Mesenchymal stem cell (in vitro differentiated cells and primary cell): ENCODE data around the gene LCN1.
A peak's percentile ranks its signal among the peaks of the same experiment; 100 is the strongest.

Experiments
- DNase-seq: peaks from one replicate; pipeline ENCODE4 v3.0.0-alpha.2; 2013
- H2AFZ ChIP-seq: one replicate; pipeline ENCODE4 v1.6.1; 2013; ENCODE audit warnings: low read depth, mild to moderate bottlenecking, control low read depth, inconsistent platforms, low read length, moderate library complexity
- H2AK5ac ChIP-seq: 2 replicates; pipeline ENCODE4 v1.6.1; 2013; ENCODE audit warnings: low read length, moderate library complexity, mild to moderate bottlenecking, inconsistent platforms; ENCODE audit not compliant: severe bottlenecking
- H2BK120ac ChIP-seq: one replicate; pipeline ENCODE4 v1.6.1; 2013; ENCODE audit warnings: low read depth, mild to moderate bottlenecking, inconsistent platforms, low read length, moderate library complexity
- H2BK12ac ChIP-seq, 2 experiments: one replicate each; pipeline ENCODE4 v1.6.1; 2013; ENCODE audit warnings: inconsistent platforms in 2 of 2, low read length in 2 of 2, mild to moderate bottlenecking in 2 of 2, moderate library complexity in 2 of 2, control low read depth in 1 of 2
- H2BK15ac ChIP-seq: one replicate; pipeline ENCODE4 v1.6.1; 2013; ENCODE audit warnings: mild to moderate bottlenecking, low read depth, inconsistent platforms; ENCODE audit not compliant: poor library complexity, severe bottlenecking
- H2BK5ac ChIP-seq: 2 replicates; pipeline ENCODE4 v1.6.1; 2013; ENCODE audit warnings: low read depth, mild to moderate bottlenecking, low read length, control low read depth, inconsistent platforms; ENCODE audit not compliant: poor library complexity, severe bottlenecking
- H3K14ac ChIP-seq, 2 experiments: one replicate each; pipeline ENCODE4 v1.6.1; 2013; ENCODE audit warnings: inconsistent platforms in 2 of 2, low read length in 2 of 2, control low read depth in 1 of 2, mild to moderate bottlenecking in 1 of 2, moderate library complexity in 1 of 2
- H3K18ac ChIP-seq, 2 experiments: one replicate each; pipeline ENCODE4 v1.6.1; 2013; ENCODE audit warnings: inconsistent platforms in 2 of 2, low read length in 2 of 2, control low read depth in 1 of 2, low read depth in 1 of 2, mild to moderate bottlenecking in 1 of 2
- H3K23ac ChIP-seq, 2 experiments: one replicate each; pipeline ENCODE4 v1.6.1; 2013; ENCODE audit warnings: inconsistent platforms in 2 of 2, low read length in 2 of 2, mild to moderate bottlenecking in 2 of 2, moderate library complexity in 2 of 2, control low read depth in 1 of 2
- H3K27ac ChIP-seq: 2 replicates; pipeline ENCODE4 v1.5.1; 2013; ENCODE audit warnings: mild to moderate bottlenecking, moderate library complexity, low read length, control low read depth, inconsistent platforms; ENCODE audit not compliant: poor library complexity, severe bottlenecking
- H3K27me3 ChIP-seq, 2 experiments: 2 replicates each; pipeline versions ENCODE4 v1.6.1 to v1.7.0; 2013; ENCODE audit warnings: low read length in 2 of 2, mild to moderate bottlenecking in 2 of 2, moderate library complexity in 2 of 2, control low read depth in 1 of 2, inconsistent platforms in 1 of 2; ENCODE audit not compliant: control insufficient read depth in 1 of 2, insufficient read depth in 1 of 2
- H3K36me3 ChIP-seq, 2 experiments: 2 replicates each; pipeline versions ENCODE4 v1.6.1 to v1.7.0; 2013; ENCODE audit warnings: low read length in 2 of 2, control low read depth in 1 of 2, inconsistent platforms in 1 of 2, low read depth in 1 of 2, mild to moderate bottlenecking in 1 of 2; ENCODE audit not compliant: insufficient read depth in 2 of 2, control insufficient read depth in 1 of 2
- H3K4ac ChIP-seq, 2 experiments: one replicate each; pipeline ENCODE4 v1.6.1; 2013; ENCODE audit warnings: inconsistent platforms in 2 of 2, low read length in 2 of 2, mild to moderate bottlenecking in 2 of 2, moderate library complexity in 2 of 2, control low read depth in 1 of 2, low read depth in 1 of 2
- H3K4me1 ChIP-seq: 2 replicates; pipeline ENCODE4 v1.6.1; 2013; ENCODE audit warnings: low read depth, low read length, control low read depth; ENCODE audit not compliant: control insufficient read depth, insufficient read depth
- H3K4me2 ChIP-seq: 2 replicates; pipeline ENCODE4 v1.6.1; 2013; ENCODE audit warnings: low read length, mild to moderate bottlenecking, inconsistent platforms; ENCODE audit not compliant: poor library complexity, severe bottlenecking
- H3K4me3 ChIP-seq, 2 experiments: 2 replicates each; pipeline versions ENCODE4 v1.5.1 to v1.7.0; 2013; ENCODE audit warnings: low read length in 2 of 2, mild to moderate bottlenecking in 2 of 2, control low read depth in 1 of 2, low read depth in 1 of 2; ENCODE audit not compliant: insufficient read depth in 1 of 2
- H3K79me1 ChIP-seq: replicated peaks from 2 replicates; pipeline ENCODE4 v1.6.1; 2013; ENCODE audit warnings: mild to moderate bottlenecking, control low read depth, low read length, inconsistent platforms; ENCODE audit not compliant: poor library complexity, severe bottlenecking
- H3K9ac ChIP-seq: 2 replicates; pipeline ENCODE4 v1.7.0; 2013; ENCODE audit warnings: mild to moderate bottlenecking, low read length, moderate library complexity
- H3K9me3 ChIP-seq: 2 replicates; pipeline ENCODE4 v1.7.0; 2013; ENCODE audit warnings: mild to moderate bottlenecking, low read length; ENCODE audit not compliant: control insufficient read depth
- H4K8ac ChIP-seq: one replicate; pipeline ENCODE4 v1.6.1; 2013; ENCODE audit warnings: inconsistent platforms, mild to moderate bottlenecking, low read length, moderate library complexity
- H4K91ac ChIP-seq: one replicate; pipeline ENCODE4 v1.6.1; 2013; ENCODE audit warnings: mild to moderate bottlenecking, low read length, inconsistent platforms
- WGBS: methylation state at CpG from one replicate; pipeline ENCODE4 v1.1.7; 2013; ENCODE audit warnings: mixed read lengths; 5-methylcytosine and 5-hydroxymethylcytosine counted together

Gene LCN1

GRCh38 chr9:135523521-135524129 is 2.4 kb downstream of the LCN1 start:
- no peaks in the 10 kb centered on the region for H3K9me3 ChIP-seq
- no peak overlapping the region for H2AK5ac ChIP-seq
- no peaks in the 10 kb centered on the region for H3K36me3 ChIP-seq
- no peak overlapping the region for H3K23ac ChIP-seq
- H3K9ac ChIP-seq = no peak overlapping the region
- no peak overlapping the region for H3K18ac ChIP-seq
- H3K79me1 ChIP-seq = no peaks in the 10 kb centered on the region
- H2BK5ac ChIP-seq = no peak overlapping the region
- peak overlapping the region in 1 of 2 experiments; percentile 90 for H3K14ac ChIP-seq
- no peak overlapping the region for H2AFZ ChIP-seq
- H4K91ac ChIP-seq = no peak overlapping the region
- no peak overlapping the region for H3K4me3 ChIP-seq
- H3K4me2 ChIP-seq = no peak overlapping the region
- peak overlapping the region in 1 of 2 experiments; percentile 42 for H2BK12ac ChIP-seq
- no peak overlapping the region for H3K4ac ChIP-seq
- H2BK120ac ChIP-seq = no peak overlapping the region
- WGBS = 79% methylated on average over 21 of the region's 21 CpGs
- peaks cover 12 to 51% of the 10 kb centered on the region in 2 experiments for H3K27me3 ChIP-seq
- peaks cover 11% of the 10 kb centered on the region for H3K4me1 ChIP-seq
- peak overlapping the region; percentile 0 for H2BK15ac ChIP-seq
- no peak overlapping the region for H3K27ac ChIP-seq
- DNase-seq = no peak
- H4K8ac ChIP-seq = no peak overlapping the region

DNA sequence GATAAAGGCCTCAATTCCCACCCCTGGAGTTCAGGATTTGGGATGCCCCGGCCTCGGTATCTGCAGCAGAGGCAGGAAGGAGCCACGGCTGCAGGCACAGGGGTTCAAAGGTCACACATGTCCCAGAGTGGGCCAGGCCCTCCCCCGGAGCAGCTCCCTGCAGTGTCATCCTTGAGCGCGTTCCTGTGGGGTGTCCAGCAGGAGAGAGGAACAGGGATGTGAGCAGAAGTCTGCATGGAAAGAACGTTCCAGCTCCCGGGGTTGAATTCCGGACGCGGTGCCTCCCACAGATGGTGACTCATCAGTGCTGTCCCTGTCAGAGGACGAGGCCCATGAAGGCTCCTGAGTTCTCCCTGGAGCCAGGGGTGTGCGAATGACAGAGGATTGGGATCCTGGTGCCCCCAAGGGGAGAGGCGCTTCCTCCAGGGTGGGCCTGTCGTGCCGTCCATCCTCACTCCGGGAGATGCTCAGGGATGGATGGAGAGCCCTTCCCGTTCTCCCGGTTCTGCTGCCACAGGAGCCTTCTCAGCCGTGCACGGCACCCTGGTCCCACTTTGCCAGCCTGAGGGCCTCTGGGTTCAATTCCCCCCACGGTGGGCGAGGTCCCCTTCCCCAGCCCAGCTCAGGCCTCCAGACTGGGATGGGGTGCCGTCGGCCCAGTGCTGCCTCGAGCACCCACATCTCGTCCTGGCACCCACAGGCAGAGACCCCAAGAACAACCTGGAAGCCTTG is 3.1 kb downstream of the LCN1 start:
- Histone ChIP-seq H3K4me1 (peaks cover 11% of the 10 kb centered on the region), H2BK5ac (no peak overlapping the region), H3K4ac (no peak overlapping the region), H3K9me3 (no peaks in the 10 kb centered on the region), H3K36me3 (no peaks in the 10 kb centered on the region), H2BK15ac (no peak overlapping the region), H2BK12ac (no peak overlapping the region), H2AFZ (no peak overlapping the region), H3K9ac (no peak overlapping the region), H3K18ac (no peak overlapping the region), H4K91ac (no peak overlapping the region), H2BK120ac (no peak overlapping the region), H3K14ac (no peak overlapping the region), H3K4me2 (no peak overlapping the region), H3K23ac (no peak overlapping the region), H3K4me3 (no peak overlapping the region), H2AK5ac (no peak overlapping the region), H3K79me1 (no peaks in the 10 kb centered on the region), H3K27me3 (peaks cover 12 to 51% of the 10 kb centered on the region in 2 experiments), H4K8ac (no peak overlapping the region), H3K27ac (no peak overlapping the region)
- DNase-seq = peak; percentile 60
- WGBS = 53% methylated on average over 27 of the region's 27 CpGs

DNA sequence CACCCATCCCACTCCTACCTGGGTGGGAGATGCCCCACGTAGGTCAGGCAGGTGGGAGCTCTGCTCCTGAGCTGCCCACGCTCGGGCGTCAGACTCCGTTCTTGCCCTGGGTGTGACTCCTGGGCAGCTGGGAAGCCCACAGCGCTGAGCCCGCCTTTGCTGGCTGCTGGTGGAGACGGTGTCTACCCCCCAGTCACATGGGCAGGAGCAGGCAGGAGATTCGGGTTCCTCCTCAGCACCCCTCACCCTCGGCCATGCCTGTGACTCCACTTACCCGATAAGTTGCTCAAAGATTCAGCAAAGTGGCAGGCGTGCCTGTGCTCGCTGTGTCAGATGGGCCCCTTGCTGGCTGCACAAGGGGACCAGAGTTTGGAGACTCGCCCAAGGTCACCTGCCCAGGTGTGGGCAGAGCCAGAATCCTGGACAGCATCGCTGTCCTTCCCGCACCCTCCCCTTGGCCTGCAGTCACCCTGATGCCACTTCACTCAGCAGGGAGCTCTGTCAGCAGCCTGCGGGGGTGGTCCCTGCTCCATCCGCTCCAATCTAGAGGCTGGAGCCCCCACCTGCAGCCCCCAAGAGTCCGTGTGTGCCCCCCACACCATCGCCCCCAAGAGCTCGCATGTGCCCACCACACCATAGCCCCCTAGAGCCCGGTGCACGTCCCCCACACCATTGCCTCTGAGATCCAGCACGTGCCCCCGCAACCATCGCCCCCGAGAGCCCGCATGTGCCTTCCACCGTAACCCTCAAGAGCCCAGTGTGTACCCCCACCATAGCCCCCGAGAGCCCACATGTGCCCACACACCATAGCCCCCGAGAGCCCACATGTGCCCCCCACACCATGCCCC is 4.2 kb downstream of the LCN1 start:
- Histone ChIP-seq H4K8ac (no peak overlapping the region), H3K9me3 (no peaks in the 10 kb centered on the region), H3K79me1 (no peaks in the 10 kb centered on the region)

More for the DNA sequence above, 4.2 kb downstream of the LCN1 start:
- H2BK12ac ChIP-seq = no peak overlapping the region
- no peak overlapping the region for H3K4ac ChIP-seq
- no peak overlapping the region for H3K23ac ChIP-seq
- H2BK15ac ChIP-seq = no peak overlapping the region
- peaks cover 12 to 54% of the 10 kb centered on the region in 2 experiments for H3K27me3 ChIP-seq
- H3K4me3 ChIP-seq = no peak overlapping the region
- H3K36me3 ChIP-seq = no peaks in the 10 kb centered on the region
- peak overlapping the region; percentile 23 for H4K91ac ChIP-seq
- no peak overlapping the region for H2AK5ac ChIP-seq
- 91% methylated on average over 29 of the region's 31 CpGs for WGBS
- H3K27ac ChIP-seq = no peak overlapping the region
- DNase-seq = no peak
- H2BK120ac ChIP-seq = no peak overlapping the region
- H3K4me2 ChIP-seq = peak overlapping the region; percentile 21
- H3K4me1 ChIP-seq = peaks cover 11% of the 10 kb centered on the region
- no peak overlapping the region for H3K9ac ChIP-seq
- H2AFZ ChIP-seq = no peak overlapping the region
- H3K14ac ChIP-seq = peak overlapping the region in 1 of 2 experiments; percentile 11
- no peak overlapping the region for H2BK5ac ChIP-seq
- no peak overlapping the region for H3K18ac ChIP-seq
